ENCODE results near the gene ADGRD1. TPM values are rescaled to one million over a fixed set of nuclear protein-coding genes. Genes with fewer than 3 reads are reported as not detected.

The ADGRD1 gene
- total RNA-seq, 1 donor from 2014 or later, result not detected

Other genes starting within 250 kb of the ADGRD1 start
- gene RIMBP2, start 237.6 kb upstream of the ADGRD1 start, total RNA-seq, result not detected in 2 replicates
- gene STX2, start 114.7 kb upstream of the ADGRD1 start, total RNA-seq, result 34.5 and 36.3 TPM in 2 replicates
- gene RAN, start 81.8 kb upstream of the ADGRD1 start, total RNA-seq, result 1,163 and 1,419 TPM in 2 replicates

Data from pulmonary artery endothelial cell (primary cell).